Measurements from ENCODE around the gene LARGE1. TPM values are rescaled to one million over a fixed set of nuclear protein-coding genes. Genes with fewer than 3 reads are reported as not detected.

LARGE1 gene
- total RNA-seq, 1 donor = 22.8 TPM

- TF ChIP-seq CTCF (IDR thresholded peaks at IDR 0.05; ENCODE audit: extremely low read depth, low read depth, low read length) = no peak
- no peak overlapping the region for H3K4me2 ChIP-seq (ENCODE audit: insufficient read depth, low read length)
These were observed 266.7 kb downstream of the LARGE1 start for GRCh38 chr22:33653532-33654063.

GRCh38 chr22:33652615-33653014 is 267.7 kb downstream of the LARGE1 start:
- no peaks in the 10 kb centered on the region for H3K4me1 ChIP-seq (ENCODE audit: insufficient read depth, low read length)
- H3K27me3 ChIP-seq (ENCODE audit: insufficient read depth, low read length) = no peaks in the 10 kb centered on the region
- DNase-seq (ENCODE audit: insufficient read length, low spot score, missing footprints) = no peak
- no peak overlapping the region for H3K4me3 ChIP-seq (ENCODE audit: insufficient read depth, low read length)
- peaks cover 3% of the 10 kb centered on the region for H3K9me3 ChIP-seq (ENCODE audit: low read depth, low read length)
- H3K27ac ChIP-seq (ENCODE audit: low read depth, low read length) = no peak overlapping the region
- H3K36me3 ChIP-seq (ENCODE audit: insufficient read depth, low read length) = no peaks in the 10 kb centered on the region
- H4K20me1 ChIP-seq (ENCODE audit: insufficient read depth, low read length) = peaks cover 2% of the 10 kb centered on the region
- H3K79me2 ChIP-seq (ENCODE audit: insufficient read depth, low read length) = no peaks in the 10 kb centered on the region
- TF ChIP-seq CTCF (IDR thresholded peaks at IDR 0.05; ENCODE audit: extremely low read depth, low read depth, low read length) = no peak
- no peak overlapping the region for H3K4me2 ChIP-seq (ENCODE audit: insufficient read depth, low read length)
- no peak overlapping the region for H2AFZ ChIP-seq (ENCODE audit: low read length)

More at GRCh38 chr22:33653532-33654063, 266.7 kb downstream of the LARGE1 start:
- Histone ChIP-seq H3K36me3 (ENCODE audit: insufficient read depth, low read length) (no peaks in the 10 kb centered on the region), H3K79me2 (ENCODE audit: insufficient read depth, low read length) (no peaks in the 10 kb centered on the region), H3K4me1 (ENCODE audit: insufficient read depth, low read length) (no peaks in the 10 kb centered on the region), H3K27ac (ENCODE audit: low read depth, low read length) (no peak overlapping the region), H2AFZ (ENCODE audit: low read length) (no peak overlapping the region), H3K4me3 (ENCODE audit: insufficient read depth, low read length) (no peak overlapping the region), H3K27me3 (ENCODE audit: insufficient read depth, low read length) (no peaks in the 10 kb centered on the region), H3K9me3 (ENCODE audit: low read depth, low read length) (peaks cover 3% of the 10 kb centered on the region), H4K20me1 (ENCODE audit: insufficient read depth, low read length) (peaks cover 2% of the 10 kb centered on the region)
- no peak for DNase-seq (ENCODE audit: insufficient read length, low spot score, missing footprints)

DNA sequence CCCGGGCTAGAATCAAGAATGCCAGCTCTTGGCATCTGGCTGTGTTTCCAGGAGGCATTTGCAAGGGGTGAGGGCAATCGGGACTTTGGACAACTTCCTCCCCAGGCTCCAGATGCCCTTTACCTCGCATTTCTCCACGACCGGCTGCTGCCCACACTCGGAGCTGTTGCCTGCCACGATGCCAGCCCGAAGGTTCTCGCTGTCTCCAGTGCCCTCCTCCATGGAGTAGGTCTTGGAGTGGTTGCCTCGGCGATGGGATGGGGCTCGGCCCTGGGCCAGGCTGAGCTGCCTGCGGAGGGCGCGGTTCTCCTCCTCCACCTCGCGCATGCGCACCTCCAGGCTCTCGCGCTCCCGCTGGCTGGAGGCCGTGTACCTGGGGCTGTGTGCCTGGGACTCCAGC is 270.0 kb downstream of the LARGE1 start:
- no peak for DNase-seq (ENCODE audit: insufficient read length, low spot score, missing footprints)
- H3K4me3 ChIP-seq (ENCODE audit: insufficient read depth, low read length) = no peak overlapping the region

DNA sequence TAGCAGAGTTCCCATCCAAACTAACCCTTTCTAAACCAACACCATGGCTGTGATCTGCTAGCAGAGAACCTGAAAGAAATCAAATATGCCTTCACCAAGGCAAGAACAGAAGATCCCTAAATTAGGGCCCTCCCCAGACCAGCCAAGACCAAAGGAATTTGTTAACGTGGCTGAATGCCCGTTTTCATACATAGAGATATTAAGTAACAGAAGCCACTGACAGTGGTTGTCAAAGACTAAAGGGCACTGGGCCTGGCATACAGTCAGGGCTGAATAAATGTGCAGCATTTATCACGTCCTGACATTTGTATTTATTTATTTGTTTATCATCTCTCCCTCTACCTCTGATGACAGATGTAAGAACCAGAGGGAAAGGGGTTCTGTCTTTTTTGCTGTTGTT is 271.8 kb downstream of the LARGE1 start:
- H4K20me1 ChIP-seq (ENCODE audit: insufficient read depth, low read length) = peaks cover 2% of the 10 kb centered on the region
- no peaks in the 10 kb centered on the region for H3K27me3 ChIP-seq (ENCODE audit: insufficient read depth, low read length)
- TF ChIP-seq CTCF (IDR thresholded peaks at IDR 0.05; ENCODE audit: extremely low read depth, low read depth, low read length) = no peak
- H2AFZ ChIP-seq (ENCODE audit: low read length) = no peak overlapping the region
- no peaks in the 10 kb centered on the region for H3K4me1 ChIP-seq (ENCODE audit: insufficient read depth, low read length)
- no peak overlapping the region for H3K27ac ChIP-seq (ENCODE audit: low read depth, low read length)
- H3K4me3 ChIP-seq (ENCODE audit: insufficient read depth, low read length) = no peak overlapping the region
- H3K9me3 ChIP-seq (ENCODE audit: low read depth, low read length) = no peaks in the 10 kb centered on the region
- DNase-seq (ENCODE audit: insufficient read length, low spot score, missing footprints) = no peak
- no peaks in the 10 kb centered on the region for H3K36me3 ChIP-seq (ENCODE audit: insufficient read depth, low read length)
- no peak overlapping the region for H3K4me2 ChIP-seq (ENCODE audit: insufficient read depth, low read length)
- no peaks in the 10 kb centered on the region for H3K79me2 ChIP-seq (ENCODE audit: insufficient read depth, low read length)

More for the DNA sequence above, 270.0 kb downstream of the LARGE1 start:
- Histone ChIP-seq H3K4me2 (ENCODE audit: insufficient read depth, low read length) (no peak overlapping the region), H3K79me2 (ENCODE audit: insufficient read depth, low read length) (no peaks in the 10 kb centered on the region), H3K4me1 (ENCODE audit: insufficient read depth, low read length) (no peaks in the 10 kb centered on the region), H4K20me1 (ENCODE audit: insufficient read depth, low read length) (peaks cover 2% of the 10 kb centered on the region), H3K9me3 (ENCODE audit: low read depth, low read length) (peaks cover 2% of the 10 kb centered on the region), H3K36me3 (ENCODE audit: insufficient read depth, low read length) (no peaks in the 10 kb centered on the region), H3K27ac (ENCODE audit: low read depth, low read length) (no peak overlapping the region), H2AFZ (ENCODE audit: low read length) (no peak overlapping the region), H3K27me3 (ENCODE audit: insufficient read depth, low read length) (no peaks in the 10 kb centered on the region)
- no peak for TF ChIP-seq CTCF (IDR thresholded peaks at IDR 0.05; ENCODE audit: extremely low read depth, low read depth, low read length)

All from osteoblast (primary cell).